B cell (primary cell): ENCODE measurements around the gene GAS5. TPM values are rescaled to one million over a fixed set of nuclear protein-coding genes. Genes with fewer than 3 reads are reported as not detected.

Experiments
- ATAC-seq: fragments of 200-7000 bp; cut with Tn5 transposase; one replicate; pipeline ENCODE4 v1.10.0; 2021; ENCODE audit warnings: low read depth, mild to moderate bottlenecking, moderate number of reproducible peaks, moderate library complexity
- CTCF ChIA-PET: fragments of 350-600 bp; sonication (Branson Sonifier 250); formaldehyde crosslinking; loops from one replicate; lab custom pipeline; 2021; ENCODE audit warnings: antibody characterized with exemption, inconsistent platforms; lab: Charles Lee
- POLR2A ChIA-PET: fragments of 350-600 bp; sonication (Branson Sonifier 250); formaldehyde crosslinking; loops from one replicate; lab custom pipeline; 2021; ENCODE audit warnings: antibody characterized with exemption; lab: Charles Lee
- DNase-seq: peaks from one replicate; pipeline ENCODE4 v3.0.0; 2013
- H2AFZ ChIP-seq: 2 replicates; pipeline ENCODE4 v1.6.1; 2012; ENCODE audit warnings: mild to moderate bottlenecking, low read depth, low read length; ENCODE audit not compliant: insufficient read depth, poor library complexity, severe bottlenecking
- H3K27ac ChIP-seq, 2 donors: 1 replicate in 1 of 2; 2 replicates in 1 of 2; pipeline ENCODE4 v1.5.1; 2012 to 2013; ENCODE audit warnings: low read length in 2 of 2, mild to moderate bottlenecking in 2 of 2, moderate library complexity in 1 of 2
- H3K27me3 ChIP-seq, 4 experiments: fragments of 200-600 bp in 1 of 4; sonication (generic) in 1 of 4; replicated peaks in 1 of 4; 1 replicate in 2 of 4; 2 replicates in 2 of 4; pipeline versions ENCODE4 v1.6.1 to v1.7.0; 2013 to 2016; ENCODE audit warnings: low read length in 3 of 4, mild to moderate bottlenecking in 2 of 4, mixed read lengths in 1 of 4, moderate library complexity in 1 of 4; ENCODE audit not compliant: insufficient read depth in 4 of 4, control insufficient read depth in 3 of 4; ENCODE audit errors: control extremely low read depth in 1 of 4
- H3K36me3 ChIP-seq, 2 experiments: replicated peaks in 1 of 2; 1 replicate in 1 of 2; 2 replicates in 1 of 2; pipeline versions ENCODE4 v1.6.1 to v1.7.1; 2013; ENCODE audit warnings: low read length in 1 of 2; ENCODE audit not compliant: insufficient read depth in 2 of 2, control insufficient read depth in 1 of 2; ENCODE audit errors: control extremely low read depth in 1 of 2, extremely low read depth in 1 of 2
- H3K4me1 ChIP-seq, 2 donors: fragments of 200-600 bp in 1 of 2; sonication (generic) in 1 of 2; 1 replicate in 1 of 2; 2 replicates in 1 of 2; pipeline versions ENCODE4 v1.5.1 to v1.6.1; 2013 to 2017; ENCODE audit warnings: low read length in 2 of 2; ENCODE audit not compliant: control insufficient read depth in 2 of 2, insufficient read depth in 2 of 2
- H3K4me2 ChIP-seq: replicated peaks from 2 replicates; pipeline ENCODE3; 2012; ENCODE audit warnings: mild to moderate bottlenecking, low read depth, low read length; ENCODE audit not compliant: poor library complexity, severe bottlenecking
- H3K4me3 ChIP-seq, 5 experiments: fragments of 200-600 bp in 1 of 5; sonication (generic) in 1 of 5; 1 replicate in 3 of 5; 2 replicates in 2 of 5; pipeline versions ENCODE4 v1.5.1 to v1.7.0; 2011 to 2016; ENCODE audit warnings: low read length in 4 of 5, mild to moderate bottlenecking in 4 of 5, low read depth in 2 of 5, control low read depth in 1 of 5, moderate library complexity in 1 of 5; ENCODE audit not compliant: insufficient read depth in 1 of 5; ENCODE audit errors: control extremely low read depth in 1 of 5, extremely low read depth in 1 of 5
- H3K79me2 ChIP-seq: fragments of 200-600 bp; sonication (generic); one replicate; pipeline ENCODE4 v1.6.0; 2016; ENCODE audit warnings: low read length; ENCODE audit not compliant: control insufficient read depth, insufficient read depth
- H3K9ac ChIP-seq: fragments of 200-600 bp; sonication (generic); 2 replicates; pipeline ENCODE4 v1.6.1; 2017; ENCODE audit warnings: mild to moderate bottlenecking, low read length, moderate library complexity
- H3K9me3 ChIP-seq, 3 donors: one replicate each; pipeline versions ENCODE4 v1.6.1 to v1.7.1; 2013; ENCODE audit warnings: low read length in 2 of 3; ENCODE audit not compliant: control insufficient read depth in 2 of 3, insufficient read depth in 1 of 3; ENCODE audit errors: control extremely low read depth in 1 of 3
- H4K20me1 ChIP-seq: 2 replicates; pipeline ENCODE4 v1.6.0; 2012; ENCODE audit warnings: mild to moderate bottlenecking, low read length; ENCODE audit not compliant: insufficient read depth, control insufficient read depth, poor library complexity, severe bottlenecking
- H3K27ac Mint-ChIP-seq: one replicate; pipeline ENCODE4 v1.8.0; 2021; ENCODE audit warnings: mixed read lengths
- H3K27me3 Mint-ChIP-seq: one replicate; pipeline ENCODE4 v1.8.0; 2021; ENCODE audit warnings: mixed read lengths
- H3K4me1 Mint-ChIP-seq: one replicate; pipeline ENCODE4 v1.8.0; 2021; ENCODE audit warnings: mixed read lengths
- H3K4me3 Mint-ChIP-seq: one replicate; pipeline ENCODE4 v1.8.0; 2021; ENCODE audit warnings: mixed read lengths
- H3K9me3 Mint-ChIP-seq: one replicate; pipeline ENCODE4 v1.8.0; 2022; ENCODE audit warnings: mixed read lengths; ENCODE audit not compliant: insufficient read depth
- EZH2 ChIP-seq: IDR thresholded peaks from 2 replicates; pipeline ENCODE4 v1.6.1; 2012; ENCODE audit warnings: borderline replicate concordance, low read depth, mild to moderate bottlenecking, moderate library complexity, low read length; ENCODE audit not compliant: insufficient read depth, poor library complexity, severe bottlenecking
- WGBS: methylation state at CpG from one replicate; pipeline ENCODE4 v1.1.5; 2013; ENCODE audit warnings: missing lambda C conversion rate; ENCODE audit not compliant: insufficient coverage; 5-methylcytosine and 5-hydroxymethylcytosine counted together
- intact Hi-C: fragments of 100-400 bp; cut with micrococcal nuclease; formaldehyde crosslinking; loops from one replicate; pipeline ENCODE4 v1.10.0; 2022
- polyA plus RNA-seq: library from polyadenylated mRNA; depleted of rRNA; stranded (reverse); fragments of >200 nt; gene quantifications from 2 replicates; pipeline ENCODE4 v1.2.3, GENCODE V29; 2012
- total RNA-seq, 2 donors: library from RNA; stranded (reverse); fragments of 120-200 nt in 1 of 2; gene quantifications; 1 replicate in 1 of 2; 2 replicates in 1 of 2; pipeline versions ENCODE4 v1.2.3 to v1.2.4, GENCODE V29; 2013 to 2022
- TF ChIP-seq, protein P1 (sequence below): fragments of 200-600 bp; IDR thresholded peaks from one replicate; pipeline ENCODE4 v1.8.0; 2022; ENCODE audit warnings: antibody characterized with exemption, mild to moderate bottlenecking

Gene GAS5
- total and polyA plus RNA-seq, 2 donors (not counting 1 experiment from before 2014, with no cell fraction given) = 472 to 622 TPM

DNA sequence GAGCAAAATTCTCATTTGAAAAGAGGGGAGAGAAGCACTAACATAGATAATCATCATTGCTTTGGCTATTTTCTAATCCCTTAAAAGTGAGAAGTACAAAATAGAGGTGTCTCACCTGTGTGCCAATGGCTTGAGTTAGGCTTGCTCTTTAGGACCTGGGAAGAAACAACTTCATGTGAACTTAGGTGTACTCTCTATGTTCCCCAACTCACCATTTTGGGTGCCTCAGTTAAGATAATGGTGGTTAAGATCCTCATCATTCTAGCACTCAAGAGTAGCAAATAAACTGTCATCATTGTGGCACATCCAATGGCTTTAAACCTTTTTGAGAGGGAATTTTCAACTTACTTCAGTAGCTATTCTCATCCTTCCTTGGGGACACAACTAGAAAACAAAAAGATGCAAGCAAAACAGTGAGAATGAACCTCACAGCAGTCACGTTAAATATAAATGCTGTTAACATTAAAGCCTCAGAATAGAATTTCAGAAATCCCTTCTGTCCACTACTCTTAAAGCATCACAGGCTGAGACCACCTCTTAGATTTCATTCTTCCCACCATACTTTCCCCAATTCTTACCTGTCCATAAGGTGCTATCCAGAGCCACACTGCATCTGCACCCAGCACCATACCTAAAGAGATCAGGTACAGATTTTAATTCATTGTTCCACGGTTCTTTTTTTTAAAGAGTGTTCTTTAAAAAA is 1.2 kb downstream of the GAS5 start:
- ChIA-PET POLR2A (no interaction called here), CTCF (interaction anchor here (0.6 to 1.5 kb wide), 2 partner anchors 9 to 351 kb away, joined by 4 to 7 read pairs; no protein-coding TSS in a partner anchor)
- no peak overlapping the region for H2AFZ ChIP-seq
- peak overlapping the region; percentile 98 for H3K27ac Mint-ChIP-seq
- no peaks in the 10 kb centered on the region for H3K27me3 Mint-ChIP-seq
- peaks cover 42 to 50% of the 10 kb centered on the region in 2 donors for H3K4me1 ChIP-seq
- H3K4me3 ChIP-seq = peak overlapping the region; percentile 70 to 98 (median 89)
- H3K9me3 Mint-ChIP-seq = no peaks in the 10 kb centered on the region
- H3K36me3 ChIP-seq = peaks cover 5 to 61% of the 10 kb centered on the region in 2 experiments
- H3K9ac ChIP-seq = peak overlapping the region; percentile 81
- no peaks in the 10 kb centered on the region for H3K27me3 ChIP-seq
- peak overlapping the region; percentile 94 for H3K4me3 Mint-ChIP-seq
- H3K79me2 ChIP-seq = peaks cover 19% of the 10 kb centered on the region
- WGBS = no CpG with 5 or more reads among the region's 2 CpGs
- intact Hi-C loops = loop anchor here (5.0 kb wide), 1 partner anchor 351 kb away; no protein-coding TSS in a partner anchor
- DNase-seq = peak; percentile 25
- H3K4me1 Mint-ChIP-seq = peaks cover 69% of the 10 kb centered on the region
- no peaks in the 10 kb centered on the region for H3K9me3 ChIP-seq
- peak overlapping the region; percentile 90 for H3K4me2 ChIP-seq
- H4K20me1 ChIP-seq = no peaks in the 10 kb centered on the region
- ATAC-seq = no peak
- no peak for TF ChIP-seq EZH2
- TF ChIP-seq, protein P1, sequence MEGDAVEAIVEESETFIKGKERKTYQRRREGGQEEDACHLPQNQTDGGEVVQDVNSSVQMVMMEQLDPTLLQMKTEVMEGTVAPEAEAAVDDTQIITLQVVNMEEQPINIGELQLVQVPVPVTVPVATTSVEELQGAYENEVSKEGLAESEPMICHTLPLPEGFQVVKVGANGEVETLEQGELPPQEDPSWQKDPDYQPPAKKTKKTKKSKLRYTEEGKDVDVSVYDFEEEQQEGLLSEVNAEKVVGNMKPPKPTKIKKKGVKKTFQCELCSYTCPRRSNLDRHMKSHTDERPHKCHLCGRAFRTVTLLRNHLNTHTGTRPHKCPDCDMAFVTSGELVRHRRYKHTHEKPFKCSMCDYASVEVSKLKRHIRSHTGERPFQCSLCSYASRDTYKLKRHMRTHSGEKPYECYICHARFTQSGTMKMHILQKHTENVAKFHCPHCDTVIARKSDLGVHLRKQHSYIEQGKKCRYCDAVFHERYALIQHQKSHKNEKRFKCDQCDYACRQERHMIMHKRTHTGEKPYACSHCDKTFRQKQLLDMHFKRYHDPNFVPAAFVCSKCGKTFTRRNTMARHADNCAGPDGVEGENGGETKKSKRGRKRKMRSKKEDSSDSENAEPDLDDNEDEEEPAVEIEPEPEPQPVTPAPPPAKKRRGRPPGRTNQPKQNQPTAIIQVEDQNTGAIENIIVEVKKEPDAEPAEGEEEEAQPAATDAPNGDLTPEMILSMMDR = no peak
- H3K27ac ChIP-seq = peak overlapping the region; percentile 90 to 93
